ENCODE results near the gene SUPT3H.

GRCh38 chr6:44972709-44973108, 405.0 kb downstream of the SUPT3H start:
- no peak for TF ChIP-seq CTCF (IDR thresholded peaks at IDR 0.05)
- no peak for TF ChIP-seq POLR2A (IDR thresholded peaks at IDR 0.05)
